K562 (cell line): ENCODE measurements around the gene ATP1A3. TPM values are rescaled to one million over a fixed set of nuclear protein-coding genes. Genes with fewer than 3 reads are reported as not detected.
A peak's percentile ranks its signal among the peaks of the same experiment; 100 is the strongest.

Experiments
- ELK1 ChIP-seq: sonication (generic); formaldehyde crosslinking; IDR thresholded peaks from 2 replicates; pipeline ENCODE4 v1.8.1; 2022; ENCODE audit warnings: missing genetic modification reagents
- GABPA ChIP-seq: fragments of 200-800 bp; sonication (Bioruptor generic); conservative IDR thresholded peaks from 2 replicates; pipeline ENCODE4 v1.6.1; 2016; ENCODE audit warnings: low read depth, missing genetic modification characterization, missing compliant biosample characterization
- HDAC6 ChIP-seq: IDR thresholded peaks from 2 replicates; pipeline ENCODE4 v1.6.1; 2012; ENCODE audit warnings: low read depth, mild to moderate bottlenecking, control low read depth, inconsistent platforms, low read length, moderate library complexity
- MTA3 ChIP-seq: fragments of 450-650 bp; formaldehyde crosslinking; IDR thresholded peaks from 2 replicates; pipeline ENCODE4 v1.6.1; 2017; ENCODE audit warnings: mild to moderate bottlenecking, borderline replicate concordance
- NFE2 ChIP-seq: IDR thresholded peaks from 2 replicates; pipeline ENCODE4 v1.6.1; 2014; ENCODE audit warnings: antibody characterized with exemption, low read depth
- NR4A1 ChIP-seq, 2 experiments: fragments of 250-450 bp in 1 of 2; fragments of 450-650 bp in 1 of 2; sonication (Bioruptor Pico) in 1 of 2; IDR thresholded peaks; 2 replicates each; pipeline versions ENCODE4 v1.4.0 to v1.6.1; 2016 to 2020; ENCODE audit warnings: mild to moderate bottlenecking in 2 of 2, missing compliant biosample characterization in 1 of 2, missing genetic modification characterization in 1 of 2, moderate library complexity in 1 of 2
- PRMT5 ChIP-seq: sonication (generic); formaldehyde crosslinking; IDR thresholded peaks from 2 replicates; pipeline ENCODE4 v1.5.0; 2020; ENCODE audit warnings: missing genetic modification reagents
- PTTG1 ChIP-seq: fragments of 450-650 bp; IDR thresholded peaks from 2 replicates; pipeline ENCODE4 v1.6.1; 2016; ENCODE audit warnings: low read depth, mild to moderate bottlenecking, missing genetic modification characterization, missing compliant biosample characterization
- RBM17 ChIP-seq: fragments of 200-400 bp; formaldehyde crosslinking; IDR thresholded peaks from 2 replicates; pipeline ENCODE4 v1.6.1; 2017; ENCODE audit warnings: low read depth, mild to moderate bottlenecking, low read length, borderline replicate concordance
- RBM25 ChIP-seq: fragments of 200-400 bp; formaldehyde crosslinking; IDR thresholded peaks from 2 replicates; pipeline ENCODE4 v1.6.1; 2018; ENCODE audit warnings: low read length, low read depth, moderate library complexity; ENCODE audit not compliant: severe bottlenecking
- RHOXF2B ChIP-seq: fragments of 250-450 bp; sonication (Bioruptor Pico); conservative IDR thresholded peaks from 2 replicates; pipeline ENCODE4 v1.5.1; 2021
- SMARCA4 ChIP-seq: fragments of 450-650 bp; IDR thresholded peaks from 2 replicates; pipeline ENCODE4 v1.6.1; 2016
- SMARCE1 ChIP-seq: fragments of 450-650 bp; IDR thresholded peaks from 2 replicates; pipeline ENCODE4 v1.7.1; 2016; ENCODE audit warnings: mild to moderate bottlenecking
- SP2 ChIP-seq: IDR thresholded peaks from 2 replicates; pipeline ENCODE4 v1.6.1; 2011; ENCODE audit warnings: mild to moderate bottlenecking, low read depth, low read length, moderate library complexity; ENCODE audit not compliant: poor library complexity, severe bottlenecking; ENCODE audit errors: extremely low read depth
- SPI1 ChIP-seq: IDR thresholded peaks from 2 replicates; pipeline ENCODE4 v1.6.1; 2011; ENCODE audit warnings: low read depth, low read length, control low read depth, borderline replicate concordance
- TOE1 ChIP-seq, 2 experiments: fragments of 450-650 bp in 1 of 2; sonication (generic) in 1 of 2; formaldehyde crosslinking in 1 of 2; IDR thresholded peaks; 2 replicates each; pipeline versions ENCODE4 v1.7.1 to v1.8.0; 2016 to 2022; ENCODE audit warnings: borderline replicate concordance in 2 of 2, mild to moderate bottlenecking in 2 of 2, antibody characterized with exemption in 1 of 2, inconsistent platforms in 1 of 2, low read depth in 1 of 2, missing genetic modification reagents in 1 of 2, moderate library complexity in 1 of 2
- TRIM28 ChIP-seq: fragments of 450-650 bp; IDR thresholded peaks from 2 replicates; pipeline ENCODE4 v1.6.1; 2017
- ZBTB1 ChIP-seq: sonication (generic); formaldehyde crosslinking; IDR thresholded peaks from 2 replicates; pipeline ENCODE4 v1.8.1; 2023; ENCODE audit warnings: missing genetic modification reagents, low read depth, mild to moderate bottlenecking, borderline replicate concordance
- ZNF146 ChIP-seq: IDR thresholded peaks from one replicate; pipeline ENCODE4 v1.6.1; 2018; ENCODE audit warnings: missing compliant biosample characterization; ENCODE audit not compliant: unreplicated experiment
- ZNF449 ChIP-seq: fragments of 250-450 bp; sonication (Bioruptor Pico); IDR thresholded peaks from 2 replicates; pipeline ENCODE4 v1.8.0; 2022; ENCODE audit warnings: moderate library complexity, mild to moderate bottlenecking, inconsistent platforms
- polyA plus RNA-seq, 8 experiments: library from polyadenylated mRNA; depleted of rRNA in 4 of 8; stranded (reverse) in 5 of 8; unstranded in 3 of 8; fragments of >200 nt; fragmentation: Nextera tagmentation in 2 of 8; fragmentation: Illumina TruSeq in 1 of 8; extraction: Ambion mirVana in 2 of 8; extraction: Trizol in 1 of 8; gene quantifications; 2 replicates each; pipeline versions ENCODE4 v1.2.1 to v1.2.3, GENCODE V29; 2011 to 2014; ENCODE audit warnings: inconsistent platforms in 1 of 8, missing spikeins in 1 of 8
- total RNA-seq, 7 experiments: library from RNA; depleted of rRNA in 6 of 7; stranded (reverse); fragments of >200 nt in 6 of 7; fragmentation: Illumina TruSeq in 2 of 7; extraction: Trizol in 2 of 7; gene quantifications; 2 replicates each; pipeline versions ENCODE4 v1.2.1 to v1.2.3, GENCODE V29; 2011 to 2021; ENCODE audit warnings: low replicate concordance in 1 of 7
- TF ChIP-seq, protein P1 (sequence below): sonication (generic); formaldehyde crosslinking; IDR thresholded peaks from 2 replicates; pipeline ENCODE4 v1.8.1; 2023; ENCODE audit warnings: mild to moderate bottlenecking, missing genetic modification reagents
- TF ChIP-seq, protein P2 (sequence below): fragments of 450-650 bp; IDR thresholded peaks from 2 replicates; pipeline ENCODE4 v1.6.1; 2016; ENCODE audit warnings: borderline replicate concordance

ATP1A3 gene
- total and polyA plus RNA-seq, 9 of the 15 experiments (the other 6 are each of a cell fraction or from before 2014, with no cell fraction given) = 0.03 to 1.0 (median 0.17) TPM; not detected in 3

GRCh38 chr19:41930322-41930722 lies 63.7 kb downstream of the ATP1A3 start (continued):
- TF ChIP-seq TOE1 (IDR thresholded peaks at IDR 0.05; ENCODE audit: borderline replicate concordance) = 0 out of 2 replicates have a peak, but pooled peaks have one; percentile 3
- TF ChIP-seq TOE1 (CRISPR knock-in tag; IDR thresholded peaks at IDR 0.05; ENCODE audit: borderline replicate concordance, low read depth) = no peak
- TF ChIP-seq RHOXF2B (CRISPR knock-in tag) = no peak
- TF ChIP-seq ELK1 (CRISPR knock-in tag) = no peak
- TF ChIP-seq SP2 = no peak
- TF ChIP-seq RBM17 = no peak
- TF ChIP-seq, protein P1, sequence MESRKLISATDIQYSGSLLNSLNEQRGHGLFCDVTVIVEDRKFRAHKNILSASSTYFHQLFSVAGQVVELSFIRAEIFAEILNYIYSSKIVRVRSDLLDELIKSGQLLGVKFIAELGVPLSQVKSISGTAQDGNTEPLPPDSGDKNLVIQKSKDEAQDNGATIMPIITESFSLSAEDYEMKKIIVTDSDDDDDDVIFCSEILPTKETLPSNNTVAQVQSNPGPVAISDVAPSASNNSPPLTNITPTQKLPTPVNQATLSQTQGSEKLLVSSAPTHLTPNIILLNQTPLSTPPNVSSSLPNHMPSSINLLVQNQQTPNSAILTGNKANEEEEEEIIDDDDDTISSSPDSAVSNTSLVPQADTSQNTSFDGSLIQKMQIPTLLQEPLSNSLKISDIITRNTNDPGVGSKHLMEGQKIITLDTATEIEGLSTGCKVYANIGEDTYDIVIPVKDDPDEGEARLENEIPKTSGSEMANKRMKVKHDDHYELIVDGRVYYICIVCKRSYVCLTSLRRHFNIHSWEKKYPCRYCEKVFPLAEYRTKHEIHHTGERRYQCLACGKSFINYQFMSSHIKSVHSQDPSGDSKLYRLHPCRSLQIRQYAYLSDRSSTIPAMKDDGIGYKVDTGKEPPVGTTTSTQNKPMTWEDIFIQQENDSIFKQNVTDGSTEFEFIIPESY = no peak
- no peak for TF ChIP-seq NR4A1 (CRISPR knock-in tag; IDR thresholded peaks at IDR 0.05)
- no peak for TF ChIP-seq NR4A1 (tag; IDR thresholded peaks at IDR 0.05)
- TF ChIP-seq ZNF146 (CRISPR knock-in tag) = no peak
- TF ChIP-seq, protein P2, sequence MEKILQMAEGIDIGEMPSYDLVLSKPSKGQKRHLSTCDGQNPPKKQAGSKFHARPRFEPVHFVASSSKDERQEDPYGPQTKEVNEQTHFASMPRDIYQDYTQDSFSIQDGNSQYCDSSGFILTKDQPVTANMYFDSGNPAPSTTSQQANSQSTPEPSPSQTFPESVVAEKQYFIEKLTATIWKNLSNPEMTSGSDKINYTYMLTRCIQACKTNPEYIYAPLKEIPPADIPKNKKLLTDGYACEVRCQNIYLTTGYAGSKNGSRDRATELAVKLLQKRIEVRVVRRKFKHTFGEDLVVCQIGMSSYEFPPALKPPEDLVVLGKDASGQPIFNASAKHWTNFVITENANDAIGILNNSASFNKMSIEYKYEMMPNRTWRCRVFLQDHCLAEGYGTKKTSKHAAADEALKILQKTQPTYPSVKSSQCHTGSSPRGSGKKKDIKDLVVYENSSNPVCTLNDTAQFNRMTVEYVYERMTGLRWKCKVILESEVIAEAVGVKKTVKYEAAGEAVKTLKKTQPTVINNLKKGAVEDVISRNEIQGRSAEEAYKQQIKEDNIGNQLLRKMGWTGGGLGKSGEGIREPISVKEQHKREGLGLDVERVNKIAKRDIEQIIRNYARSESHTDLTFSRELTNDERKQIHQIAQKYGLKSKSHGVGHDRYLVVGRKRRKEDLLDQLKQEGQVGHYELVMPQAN = peak; percentile 25; the same call in 1 of the 2 replicates
- no peak for TF ChIP-seq TRIM28
- no peak for TF ChIP-seq ZNF449 (CRISPR knock-in tag)
- no peak for TF ChIP-seq PTTG1 (tag)
- TF ChIP-seq GABPA = peak; percentile 26; the same call in 1 of the 2 replicates
- TF ChIP-seq SMARCE1 = peak; percentile 50; the same call in 1 of the 2 replicates
- no peak; the same call in 1 of the 2 replicates for TF ChIP-seq MTA3
- TF ChIP-seq SMARCA4 = peak; percentile 47; the same call in 1 of the 2 replicates
- peak; percentile 81 for TF ChIP-seq SPI1
- TF ChIP-seq ZBTB1 (CRISPR knock-in tag) = no peak
- no peak for TF ChIP-seq HDAC6
- no peak for TF ChIP-seq RBM25
- no peak for TF ChIP-seq PRMT5 (CRISPR knock-in tag)
- TF ChIP-seq NFE2 = no peak
